Endothelial cell of umbilical vein (primary cell): ENCODE data around the gene IFRD2. TPM values are rescaled to one million over a fixed set of nuclear protein-coding genes. Genes with fewer than 3 reads are reported as not detected.

Experiments used
- BruUV-seq: library from RNA; stranded (reverse); fragments of 400-500 nt; replicated peaks from 2 replicates; lab custom pipeline; 2021; lab: Mats Ljungman, UMichigan
- CTCF ChIA-PET: fragments of 300-600, 350-600 bp; sonication (Branson Sonifier 250); formaldehyde crosslinking; loops from one replicate; lab custom pipeline; 2021; ENCODE audit warnings: antibody characterized with exemption, inconsistent platforms; lab: Charles Lee
- POLR2A ChIA-PET: fragments of 300-600, 350-600 bp; sonication (Branson Sonifier 250); formaldehyde crosslinking; loops from one replicate; lab custom pipeline; 2021; ENCODE audit warnings: antibody characterized with exemption, inconsistent platforms; lab: Charles Lee
- DNase-seq: peaks from one replicate; pipeline ENCODE4 v3.0.0-alpha.2; 2011; ENCODE audit warnings: low read depth, low spot score
- FAIRE-seq: peaks from 2 replicates; lab custom pipeline; 2011; peaks lifted over from hg19 to GRCh38; lab: Jason Lieb, UNC
- H2AFZ ChIP-seq: 2 replicates; pipeline ENCODE4 v1.6.0; 2012; ENCODE audit warnings: low read depth, low read length, control low read depth, inconsistent platforms
- H3K27ac ChIP-seq: 2 replicates; pipeline ENCODE4 v1.5.1; 2011; ENCODE audit warnings: low read depth, mild to moderate bottlenecking, control low read depth, low read length, moderate library complexity; ENCODE audit not compliant: insufficient read depth
- H3K27me3 ChIP-seq, 2 experiments: 2 replicates each; pipeline versions ENCODE4 v1.6.0 to v1.6.1; 2011; ENCODE audit warnings: low read length in 2 of 2, mixed read lengths in 1 of 2; ENCODE audit not compliant: control insufficient read depth in 2 of 2, insufficient read depth in 2 of 2
- H3K36me3 ChIP-seq, 2 experiments: 2 replicates in 1 of 2; 3 replicates in 1 of 2; pipeline ENCODE4 v1.5.1; 2011; ENCODE audit warnings: low read length in 2 of 2, mild to moderate bottlenecking in 1 of 2, moderate library complexity in 1 of 2; ENCODE audit not compliant: control insufficient read depth in 2 of 2, insufficient read depth in 2 of 2; ENCODE audit errors: extremely low read depth in 1 of 2
- H3K4me1 ChIP-seq: 3 replicates; pipeline ENCODE4 v1.5.1; 2011; ENCODE audit warnings: mild to moderate bottlenecking, low read length; ENCODE audit not compliant: control insufficient read depth, insufficient read depth; ENCODE audit errors: extremely low read depth
- H3K4me2 ChIP-seq: 2 replicates; pipeline ENCODE4 v1.6.1; 2011; ENCODE audit warnings: low read length, control low read depth, mixed read lengths; ENCODE audit not compliant: insufficient read depth
- H3K4me3 ChIP-seq, 3 experiments: fragments of 200-600 bp in 1 of 3; sonication (generic), shearing (Covaris generic) in 1 of 3; replicated peaks in 1 of 3; 2 replicates each; pipeline ENCODE4 v1.5.1; 2011 to 2016; ENCODE audit warnings: control low read depth in 3 of 3, low read length in 3 of 3, mild to moderate bottlenecking in 2 of 3, inconsistent platforms in 1 of 3, low read depth in 1 of 3, moderate library complexity in 1 of 3; ENCODE audit not compliant: insufficient read depth in 1 of 3
- H3K79me2 ChIP-seq: 2 replicates; pipeline ENCODE4 v1.6.0; 2012; ENCODE audit warnings: low read length, inconsistent platforms; ENCODE audit not compliant: control insufficient read depth, insufficient read depth
- H3K9ac ChIP-seq: replicated peaks from 2 replicates; pipeline ENCODE3; 2011; ENCODE audit warnings: low read length, control low read depth; ENCODE audit not compliant: insufficient read depth; ENCODE audit errors: extremely low read depth
- H3K9me1 ChIP-seq: replicated peaks from 3 replicates; pipeline ENCODE4 v1.6.0; 2011; ENCODE audit warnings: mild to moderate bottlenecking, low read length; ENCODE audit not compliant: control insufficient read depth, insufficient read depth; ENCODE audit errors: extremely low read depth
- H3K9me3 ChIP-seq: replicated peaks from 2 replicates; pipeline ENCODE4 v1.5.1; 2012; ENCODE audit warnings: low read length, inconsistent platforms; ENCODE audit not compliant: control insufficient read depth, insufficient read depth
- H4K20me1 ChIP-seq: replicated peaks from 2 replicates; pipeline ENCODE3; 2011; ENCODE audit warnings: mild to moderate bottlenecking, low read length; ENCODE audit not compliant: control insufficient read depth, insufficient read depth; ENCODE audit errors: extremely low read depth
- EZH2 ChIP-seq: IDR thresholded peaks from 2 replicates; pipeline ENCODE4 v1.6.1; 2012; ENCODE audit warnings: borderline replicate concordance, low read depth, mild to moderate bottlenecking, moderate library complexity, low read length, inconsistent platforms; ENCODE audit not compliant: severe bottlenecking
- FOS ChIP-seq: IDR thresholded peaks from 2 replicates; pipeline ENCODE4 v1.6.1; 2011; ENCODE audit warnings: mild to moderate bottlenecking, low read length, moderate library complexity, borderline replicate concordance; ENCODE audit not compliant: insufficient read depth
- GATA2 ChIP-seq: IDR thresholded peaks from 2 replicates; pipeline ENCODE4 v1.7.0; 2011; ENCODE audit warnings: low read depth, mild to moderate bottlenecking, moderate library complexity, mixed read lengths, low read length; ENCODE audit not compliant: insufficient read length, insufficient read depth
- JUN ChIP-seq: IDR thresholded peaks from 2 replicates; pipeline ENCODE4 v1.6.1; 2011; ENCODE audit warnings: borderline replicate concordance, low read depth; ENCODE audit not compliant: insufficient read length, insufficient read depth
- MYC ChIP-seq: IDR thresholded peaks from one replicate; pipeline ENCODE4 v1.6.1; 2011; ENCODE audit warnings: mild to moderate bottlenecking, low read depth, low read length
- POLR2A ChIP-seq: IDR thresholded peaks from 2 replicates; pipeline ENCODE4 v1.6.1; 2012; ENCODE audit warnings: low read depth, mild to moderate bottlenecking, control low read depth, low read length
- POLR2AphosphoS5 ChIP-seq: IDR thresholded peaks from 2 replicates; pipeline ENCODE4 v1.6.1; 2012; ENCODE audit warnings: low read depth, mild to moderate bottlenecking, control low read depth, low read length, moderate library complexity; ENCODE audit not compliant: insufficient read depth
- dilution Hi-C: fragments of 300-500 bp; cut with MboI; formaldehyde crosslinking; loops from one replicate; pipeline ENCODE4 v1.15.0; 2019; ENCODE audit warnings: low sequenced_read_pairs; ENCODE audit not compliant: extremely low pct_ligation_motif_present
- intact Hi-C: fragments of 100-400 bp; cut with micrococcal nuclease; formaldehyde crosslinking; loops from one replicate; pipeline ENCODE4 v1.10.0; 2022
- polyA plus RNA-seq, 4 experiments: library from polyadenylated mRNA; depleted of rRNA in 3 of 4; stranded (reverse) in 3 of 4; unstranded in 1 of 4; fragments of >200 nt; gene quantifications; 2 replicates each; pipeline versions ENCODE4 v1.2.1 to v1.2.3, GENCODE V29; 2011 to 2012; ENCODE audit warnings: missing spikeins in 1 of 4
- total RNA-seq: library from RNA; stranded (reverse); gene quantifications from 2 replicates; pipeline ENCODE4 v1.2.3, GENCODE V29; 2021
- TF ChIP-seq, protein P1 (sequence below), 2 donors: IDR thresholded peaks; 1 replicate in 1 of 2; 2 replicates in 1 of 2; pipeline ENCODE4 v1.5.1; 2011; ENCODE audit warnings: low read length in 2 of 2, mild to moderate bottlenecking in 2 of 2, moderate library complexity in 2 of 2, control low read depth in 1 of 2, inconsistent platforms in 1 of 2, low read depth in 1 of 2; ENCODE audit not compliant: insufficient read depth in 1 of 2; ENCODE audit errors: extremely low read depth in 1 of 2

The IFRD2 gene
- total and polyA plus RNA-seq, 2 donors (not counting 3 experiments of a cell fraction or from before 2014, with no cell fraction given) = 99.4 to 111 TPM

DNA sequence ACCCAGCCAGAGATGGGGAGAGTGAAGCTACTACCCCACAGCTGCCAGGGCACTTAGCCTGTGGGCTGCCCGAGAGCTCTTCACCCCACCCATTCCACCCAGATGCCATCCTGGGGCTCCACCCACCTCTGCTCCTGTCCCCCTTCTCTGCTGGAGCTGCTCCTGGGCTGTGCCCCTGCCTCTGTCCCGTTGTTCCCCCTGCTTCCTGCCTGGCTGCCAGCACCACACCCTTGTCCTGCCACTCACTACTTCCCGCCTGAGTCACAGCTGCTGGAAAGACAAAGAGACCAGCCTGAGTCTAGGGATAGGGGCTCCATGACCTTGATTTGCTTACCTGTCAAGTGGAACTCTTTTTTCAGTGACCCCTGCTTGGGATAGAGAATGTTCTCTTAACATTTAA is 43.8 kb downstream of the IFRD2 start:
- no TSS peak for BruUV-seq
- Histone ChIP-seq H3K4me3 (no peak overlapping the region), H3K36me3 (peaks cover 6 to 41% of the 10 kb centered on the region in 2 experiments), H4K20me1 (no peaks in the 10 kb centered on the region), H3K4me1 (peaks cover 86% of the 10 kb centered on the region), H2AFZ (no peak overlapping the region), H3K4me2 (peak overlapping the region; percentile 6), H3K79me2 (peaks cover 93% of the 10 kb centered on the region), H3K9me3 (no peaks in the 10 kb centered on the region), H3K9ac (peak overlapping the region; percentile 22), H3K27me3 (no peaks in the 10 kb centered on the region), H3K27ac (peak overlapping the region; percentile 63), H3K9me1 (no peaks in the 10 kb centered on the region)
- FAIRE-seq (peak; percentile 98), DNase-seq (peak; percentile 77)
- ChIA-PET CTCF (interaction anchor here (1.4 to 3.7 kb wide), 5 partner anchors 8 to 85 kb away, joined by 4 to 134 read pairs (median 12); no protein-coding TSS in a partner anchor), POLR2A (interaction anchor here (0.7 kb wide), 1 partner anchor 13 kb away, joined by 4 read pairs; the partner anchor contains the start of gene GNAI2)
- intact Hi-C loops = no loop called here
- dilution Hi-C loops = no loop called here
- no peak for TF ChIP-seq EZH2
- peak; percentile 79 for TF ChIP-seq FOS
- TF ChIP-seq, protein P1, sequence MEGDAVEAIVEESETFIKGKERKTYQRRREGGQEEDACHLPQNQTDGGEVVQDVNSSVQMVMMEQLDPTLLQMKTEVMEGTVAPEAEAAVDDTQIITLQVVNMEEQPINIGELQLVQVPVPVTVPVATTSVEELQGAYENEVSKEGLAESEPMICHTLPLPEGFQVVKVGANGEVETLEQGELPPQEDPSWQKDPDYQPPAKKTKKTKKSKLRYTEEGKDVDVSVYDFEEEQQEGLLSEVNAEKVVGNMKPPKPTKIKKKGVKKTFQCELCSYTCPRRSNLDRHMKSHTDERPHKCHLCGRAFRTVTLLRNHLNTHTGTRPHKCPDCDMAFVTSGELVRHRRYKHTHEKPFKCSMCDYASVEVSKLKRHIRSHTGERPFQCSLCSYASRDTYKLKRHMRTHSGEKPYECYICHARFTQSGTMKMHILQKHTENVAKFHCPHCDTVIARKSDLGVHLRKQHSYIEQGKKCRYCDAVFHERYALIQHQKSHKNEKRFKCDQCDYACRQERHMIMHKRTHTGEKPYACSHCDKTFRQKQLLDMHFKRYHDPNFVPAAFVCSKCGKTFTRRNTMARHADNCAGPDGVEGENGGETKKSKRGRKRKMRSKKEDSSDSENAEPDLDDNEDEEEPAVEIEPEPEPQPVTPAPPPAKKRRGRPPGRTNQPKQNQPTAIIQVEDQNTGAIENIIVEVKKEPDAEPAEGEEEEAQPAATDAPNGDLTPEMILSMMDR (IDR thresholded peaks at IDR 0.05; ENCODE audit: extremely low read depth in 1 of 2, insufficient read depth in 1 of 2, low read depth in 1 of 2, low read length in 2 of 2) = no peak
- peak; percentile 54 for TF ChIP-seq POLR2AphosphoS5
- TF ChIP-seq GATA2 = no peak
- TF ChIP-seq JUN = peak; percentile 22
- peak; percentile 39 for TF ChIP-seq POLR2A
- TF ChIP-seq MYC = peak; percentile 57
